Measurements from ENCODE around the gene KCNH6. TPM values are rescaled to one million over a fixed set of nuclear protein-coding genes. Genes with fewer than 3 reads are reported as not detected.

Gene KCNH6
- total RNA-seq, 1 experiment from 2014 or later: not detected

- no peak for DNase-seq (ENCODE audit: low read depth)
These were observed 10.1 kb upstream of the KCNH6 start for GRCh38 chr17:63512896-63513644.

DNA sequence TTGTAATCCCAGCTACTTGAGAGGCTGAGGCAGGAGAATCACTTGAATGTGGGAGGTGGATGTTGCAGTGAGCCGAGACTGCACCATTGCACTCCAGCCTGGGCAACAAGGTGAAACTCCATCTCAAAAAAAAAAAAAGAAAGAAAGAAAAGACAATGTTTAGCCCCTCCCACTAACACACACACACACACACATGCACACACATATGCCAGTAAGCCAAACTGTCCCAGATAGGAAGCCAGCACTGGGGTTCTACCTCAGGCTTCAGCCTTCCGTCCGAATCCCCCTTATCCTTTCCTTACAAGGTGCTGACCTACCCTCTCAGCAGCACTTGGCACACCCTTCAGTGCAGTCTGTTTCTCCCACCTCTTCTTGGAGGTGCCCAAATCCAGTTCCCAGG lies 8.7 kb upstream of the KCNH6 start:
- DNase-seq (ENCODE audit: low read depth): no peak

DNA sequence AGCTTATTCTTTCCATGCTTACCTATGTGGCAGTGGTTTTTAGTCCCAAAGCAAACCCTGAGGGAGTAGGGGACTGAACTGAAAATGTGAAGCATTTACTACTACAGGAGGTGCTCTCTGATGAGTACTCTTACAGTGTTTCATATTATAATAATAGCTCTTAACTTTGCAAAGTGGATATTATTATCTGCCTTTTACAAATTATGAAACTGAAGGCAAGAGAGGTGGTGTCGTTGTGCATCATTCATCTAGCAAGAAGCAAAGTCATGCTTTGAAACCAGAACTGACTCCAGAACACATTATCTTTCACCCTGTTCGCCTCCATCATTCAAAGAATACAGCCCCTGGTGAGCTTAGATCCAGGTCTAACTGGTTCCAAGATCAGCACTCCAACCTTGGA lies 8.2 kb upstream of the KCNH6 start:
- DNase-seq (ENCODE audit: low read depth): no peak

- DNase-seq (ENCODE audit: low read depth): no peak
These were observed 7.7 kb upstream of the KCNH6 start for GRCh38 chr17:63515426-63515825.

GRCh38 chr17:63516910-63517824 lies 6.0 kb upstream of the KCNH6 start:
- DNase-seq (ENCODE audit: low read depth): peak; percentile 89

DNA sequence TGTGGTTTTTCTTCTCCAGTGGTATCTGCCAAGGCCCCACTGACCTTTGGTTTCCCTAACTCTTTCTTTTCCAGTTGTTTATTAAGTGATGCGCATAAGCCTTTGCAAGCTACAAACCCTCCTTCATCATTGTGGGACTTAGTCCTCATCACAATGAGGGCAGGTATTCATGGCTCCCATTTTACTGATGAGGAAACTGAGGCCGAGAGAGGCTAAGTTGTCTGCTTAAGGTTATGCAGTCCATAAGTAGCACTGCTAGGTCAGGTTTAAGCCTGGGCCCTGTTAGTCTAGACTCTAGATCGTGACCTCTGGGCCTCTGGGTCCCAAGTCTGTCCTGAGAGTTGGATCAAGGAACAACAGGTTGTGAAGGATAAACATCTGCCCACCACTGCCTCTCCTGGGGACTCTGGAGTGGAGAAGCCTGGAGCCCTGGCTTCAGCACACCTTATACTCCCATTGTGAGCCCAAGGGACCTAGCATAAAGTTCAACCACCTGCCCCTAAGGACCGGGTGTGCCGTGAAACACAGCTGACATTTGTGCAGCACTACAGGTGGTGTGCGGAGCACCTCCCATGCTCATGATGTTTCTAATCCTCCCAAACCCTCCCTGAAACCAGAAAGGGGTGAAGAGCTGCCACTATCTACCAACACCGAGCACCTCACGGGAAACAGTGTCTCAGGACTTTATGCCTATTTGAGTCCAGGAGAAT lies 5.2 kb upstream of the KCNH6 start:
- no peak for DNase-seq (ENCODE audit: low read depth)

DNA sequence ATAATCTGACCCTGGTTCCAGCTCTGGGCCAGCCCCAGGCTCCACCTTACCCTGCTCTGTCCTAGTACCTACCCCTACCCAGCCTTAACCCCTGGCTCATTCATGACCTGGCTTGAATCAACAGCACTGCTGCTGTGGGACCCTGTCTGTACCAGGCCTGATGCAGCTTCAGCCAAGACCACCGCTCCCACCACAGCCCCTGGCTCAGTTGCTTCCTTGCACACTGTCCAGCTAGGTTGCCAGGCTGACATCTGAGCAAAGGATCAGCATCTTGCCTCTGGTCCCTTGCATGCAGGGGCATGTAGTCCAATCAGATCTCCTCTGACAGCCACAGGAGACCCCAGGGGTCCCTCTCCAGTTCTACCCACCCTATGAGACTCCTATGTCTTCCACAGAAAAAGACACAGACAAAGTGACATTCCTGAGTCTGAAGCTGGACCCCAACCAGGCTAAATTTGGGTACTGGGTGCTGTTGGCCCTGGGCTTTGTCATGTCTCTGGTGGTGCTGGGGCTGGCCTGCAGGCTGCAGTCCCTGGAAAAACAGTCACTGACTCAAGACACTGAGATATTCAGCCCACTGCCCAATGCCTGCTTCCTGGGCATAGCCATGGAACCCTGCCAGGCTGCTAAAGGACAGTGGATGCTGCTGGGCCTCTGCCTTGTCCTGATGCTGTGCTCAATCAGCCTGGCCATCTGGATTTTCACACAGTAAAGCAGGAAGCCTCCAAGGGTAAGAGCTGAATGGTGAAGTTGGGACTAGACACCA lies 3.9 kb upstream of the KCNH6 start:
- DNase-seq (ENCODE audit: low read depth): no peak

DNA sequence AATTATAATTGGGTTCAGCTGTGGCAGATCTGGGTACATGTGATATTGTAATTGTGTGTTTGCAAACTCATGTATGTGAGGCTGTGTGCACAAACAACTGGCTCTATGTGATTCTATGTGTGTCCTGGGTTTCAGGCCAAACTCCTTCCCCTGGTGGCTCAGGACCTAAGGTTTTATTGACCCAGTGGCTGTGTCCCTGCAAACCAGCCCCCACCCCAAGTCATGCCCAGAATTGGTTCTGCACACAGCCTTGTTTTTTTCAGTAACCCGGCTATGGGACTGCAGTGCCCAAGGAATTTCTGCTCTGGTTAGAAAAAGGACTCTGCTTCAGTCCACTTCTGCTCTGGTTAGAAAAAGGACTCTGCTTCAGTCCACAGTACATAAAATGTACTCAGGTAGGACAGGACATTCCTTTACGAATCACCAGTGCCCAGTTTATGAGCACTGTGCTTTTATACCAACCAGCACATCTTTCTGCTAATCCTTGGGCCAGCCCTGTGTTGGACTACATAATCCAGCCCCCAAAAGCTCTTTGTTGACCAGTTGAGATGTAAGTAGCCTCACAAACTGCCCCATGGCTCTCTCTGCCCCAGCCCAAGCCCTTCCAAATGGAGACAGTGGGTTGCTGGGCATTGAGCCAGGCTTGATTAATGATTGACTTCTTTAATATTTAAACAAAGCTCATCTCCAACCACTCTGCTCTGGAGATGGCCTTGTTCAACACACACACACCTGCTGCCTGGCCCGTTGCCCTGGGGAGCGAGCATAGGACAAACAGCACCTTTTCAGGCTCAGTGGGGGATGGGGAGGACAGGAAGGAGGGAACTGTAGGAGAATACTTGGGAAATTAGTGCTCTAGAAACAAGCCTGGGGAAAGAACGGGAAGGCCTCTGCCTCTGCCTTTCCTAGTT lies 2.9 kb upstream of the KCNH6 start:
- DNase-seq (ENCODE audit: low read depth): no peak

DNA sequence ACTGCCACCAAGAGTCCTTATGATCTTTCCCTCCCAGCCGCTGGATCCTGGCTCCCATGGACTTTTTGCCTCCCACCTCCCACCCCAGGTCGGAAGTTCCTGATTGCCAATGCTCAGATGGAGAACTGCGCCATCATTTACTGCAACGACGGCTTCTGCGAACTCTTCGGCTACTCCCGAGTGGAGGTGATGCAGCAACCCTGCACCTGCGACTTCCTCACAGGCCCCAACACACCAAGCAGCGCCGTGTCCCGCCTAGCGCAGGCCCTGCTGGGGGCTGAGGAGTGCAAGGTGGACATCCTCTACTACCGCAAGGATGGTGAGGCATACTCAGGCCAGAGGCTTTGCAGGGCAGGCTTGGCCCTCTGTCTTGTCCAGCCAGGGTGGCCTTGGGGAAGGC lies 893 bp downstream of the KCNH6 start:
- DNase-seq (ENCODE audit: low read depth): no peak

DNA sequence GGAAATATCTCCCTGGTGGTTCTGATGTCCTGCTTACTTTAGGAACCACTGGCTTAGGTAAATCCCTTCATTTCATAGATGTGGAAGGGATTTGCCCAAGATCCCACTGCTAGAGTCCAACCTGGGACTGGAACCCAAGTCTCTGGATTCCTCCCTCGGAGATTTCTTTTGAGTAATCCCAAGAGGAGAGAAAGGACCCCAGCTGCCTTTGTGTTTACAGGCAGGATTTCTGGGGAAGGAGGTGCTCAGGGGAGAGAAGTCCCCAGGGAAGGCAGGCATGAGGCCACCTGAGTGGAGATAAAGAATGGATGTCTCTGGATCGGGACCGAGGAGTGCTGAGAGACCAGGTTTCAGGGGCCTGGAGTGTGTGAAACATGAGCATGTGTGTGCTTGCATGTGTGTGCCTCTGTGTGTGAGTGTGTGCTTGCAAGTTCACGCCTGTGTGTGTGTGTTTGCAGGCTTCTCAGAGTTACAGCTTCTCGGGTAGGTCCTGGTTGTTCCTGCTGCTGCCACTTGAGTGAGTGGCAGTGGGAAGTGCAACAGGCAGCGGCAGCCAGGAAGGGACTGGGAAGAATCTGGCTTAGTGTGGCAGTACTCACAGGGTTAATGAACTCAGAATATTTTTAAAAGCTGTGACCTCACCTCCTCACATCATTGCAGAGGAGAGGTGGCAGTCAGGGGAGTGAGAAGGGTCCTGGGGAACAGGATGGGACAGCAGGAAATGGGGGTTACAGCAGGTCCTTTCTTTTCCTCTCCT lies 2.2 kb downstream of the KCNH6 start:
- no peak for DNase-seq (ENCODE audit: low read depth)

- DNase-seq (ENCODE audit: low read depth): no peak
These were observed 3.7 kb downstream of the KCNH6 start for GRCh38 chr17:63526861-63527260.

- no peak for DNase-seq (ENCODE audit: low read depth)
These were observed 5.0 kb downstream of the KCNH6 start for GRCh38 chr17:63528183-63528582.

DNA sequence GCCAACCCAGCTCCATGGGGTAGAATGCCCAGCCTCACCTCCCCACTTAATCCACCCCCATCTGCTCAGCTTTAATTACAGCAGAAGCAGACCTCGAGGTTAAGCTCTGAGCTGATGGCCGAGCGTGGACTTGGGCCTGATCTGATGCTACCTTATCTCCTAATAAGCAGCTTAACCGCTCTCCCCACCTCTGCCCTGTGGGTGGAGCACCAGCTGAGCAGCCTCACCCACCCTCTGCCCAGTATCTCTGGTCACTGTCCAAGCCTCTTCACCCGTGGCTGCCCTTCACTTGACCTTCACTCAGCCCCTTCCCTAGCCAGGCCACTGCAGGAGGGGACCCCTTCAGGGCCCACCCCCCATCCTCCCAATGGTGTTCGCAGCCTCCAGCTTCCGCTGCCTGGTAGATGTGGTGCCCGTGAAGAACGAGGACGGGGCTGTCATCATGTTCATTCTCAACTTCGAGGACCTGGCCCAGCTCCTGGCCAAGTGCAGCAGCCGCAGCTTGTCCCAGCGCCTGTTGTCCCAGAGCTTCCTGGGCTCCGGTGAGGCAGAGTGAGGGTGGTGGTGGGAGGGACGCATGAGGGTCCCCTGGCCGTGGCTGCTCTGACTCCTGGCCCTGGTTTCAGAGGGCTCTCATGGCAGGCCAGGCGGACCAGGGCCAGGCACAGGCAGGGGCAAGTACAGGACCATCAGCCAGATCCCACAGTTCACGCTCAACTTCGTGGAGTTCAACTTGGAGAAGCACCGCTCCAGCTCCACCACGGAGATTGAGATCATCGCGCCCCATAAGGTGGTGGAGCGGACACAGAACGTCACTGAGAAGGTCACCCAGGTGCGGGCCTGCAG lies 6.8 kb downstream of the KCNH6 start:
- DNase-seq (ENCODE audit: low read depth): no peak

DNA sequence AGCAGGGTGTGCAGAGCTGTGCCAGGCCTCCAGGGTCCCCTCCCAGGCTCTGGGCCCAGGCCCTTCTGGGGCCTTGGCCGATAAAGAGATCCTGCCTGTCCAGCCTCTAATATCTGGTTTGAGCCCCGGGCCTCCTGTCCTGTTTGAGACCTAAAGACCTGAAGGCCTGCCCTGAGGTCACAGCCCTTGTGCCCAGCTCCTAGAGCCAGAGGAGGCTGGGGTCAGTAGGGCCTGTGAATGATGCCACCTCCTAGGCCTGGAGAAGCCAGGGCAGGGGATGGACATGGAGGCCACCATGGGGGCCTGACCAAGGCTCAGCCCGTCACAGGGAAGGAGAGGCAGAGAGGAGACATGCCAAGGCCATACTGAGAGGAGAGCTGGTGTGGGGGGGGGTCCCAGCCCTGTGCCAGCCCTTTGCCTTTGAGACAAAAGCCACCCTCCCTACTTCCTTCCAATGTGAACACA lies 7.4 kb downstream of the KCNH6 start:
- no peak for DNase-seq (ENCODE audit: low read depth)

DNA sequence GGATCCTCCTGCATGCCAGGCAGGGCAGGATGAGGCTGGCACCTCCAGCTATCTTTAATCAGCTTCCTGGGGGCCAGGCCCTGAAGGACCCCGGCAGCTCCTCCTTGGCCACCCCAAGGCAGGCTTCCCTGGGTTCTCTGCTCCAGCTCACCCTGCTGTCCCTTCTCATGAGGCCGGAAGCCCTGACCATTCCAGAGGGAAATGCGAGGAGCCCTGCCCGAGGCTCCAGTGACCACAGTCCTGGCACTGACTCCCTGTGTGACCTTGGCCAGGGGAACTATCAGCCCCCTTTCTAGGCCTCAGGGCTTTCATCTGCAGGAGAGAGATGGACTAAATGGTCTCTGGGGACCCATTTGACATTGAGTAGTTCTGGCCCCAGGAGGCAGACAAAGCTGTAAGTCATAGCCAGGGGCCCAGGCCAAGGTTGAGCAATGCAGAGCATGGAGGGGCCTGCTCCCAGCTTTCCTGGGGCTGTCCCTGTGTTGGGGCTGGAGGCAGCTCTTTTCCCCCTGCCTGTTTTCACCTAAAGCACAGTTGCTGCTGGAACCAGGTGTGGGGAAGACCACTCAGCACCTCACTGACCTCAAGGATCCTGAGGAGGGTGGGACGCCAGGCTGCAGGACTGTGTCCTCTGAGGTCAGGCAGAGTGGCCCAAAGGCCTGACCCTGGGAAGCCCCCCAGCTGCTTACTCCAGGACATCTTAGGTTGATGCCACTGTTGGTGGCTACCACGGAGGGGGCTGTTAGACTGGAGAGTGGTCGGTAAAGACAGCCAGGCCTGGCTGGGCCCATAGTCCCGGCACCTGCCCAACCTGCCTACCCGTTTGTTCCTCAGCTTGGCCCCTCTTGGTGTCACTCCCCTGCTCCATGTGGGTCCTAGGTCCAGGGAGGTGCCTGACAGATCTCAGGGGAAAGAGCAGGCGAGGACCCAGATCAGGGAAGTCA lies 8.1 kb downstream of the KCNH6 start:
- DNase-seq (ENCODE audit: low read depth): peak; percentile 35

GRCh38 chr17:63533433-63534077 lies 10.4 kb downstream of the KCNH6 start:
- DNase-seq (ENCODE audit: low read depth): no peak

DNA sequence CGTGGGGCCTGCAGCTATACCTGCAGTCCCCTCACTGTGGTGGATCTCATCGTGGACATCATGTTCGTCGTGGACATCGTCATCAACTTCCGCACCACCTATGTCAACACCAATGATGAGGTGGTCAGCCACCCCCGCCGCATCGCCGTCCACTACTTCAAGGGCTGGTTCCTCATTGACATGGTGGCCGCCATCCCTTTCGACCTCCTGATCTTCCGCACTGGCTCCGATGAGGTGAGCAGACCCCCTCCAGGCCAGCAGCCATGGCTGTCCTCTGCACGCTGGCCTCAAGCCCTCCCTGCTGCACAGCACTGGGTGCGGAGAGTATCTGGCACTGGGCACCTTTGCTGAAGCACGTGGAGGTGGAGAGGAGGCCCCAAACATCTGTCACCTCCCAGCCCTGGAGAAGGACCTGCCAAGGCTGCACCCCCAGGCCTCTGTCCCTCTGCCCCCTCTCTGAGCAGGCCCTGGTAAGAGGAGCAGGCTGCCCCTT lies 11.0 kb downstream of the KCNH6 start:
- no peak for DNase-seq (ENCODE audit: low read depth)
